Right atrium auricular region (tissue), 2 donors: ENCODE data around the gene CACNB4. TPM values are rescaled to one million over a fixed set of nuclear protein-coding genes. Genes with fewer than 3 reads are reported as not detected.

Source experiments
- DNase-seq: peaks from one replicate; pipeline ENCODE4 v3.0.0-alpha.2; 2019; ENCODE audit warnings: low spot score
- H3K27ac ChIP-seq, 2 donors: fragments of 200-600 bp; sonication (generic); 1 replicate in 1 of 2; 2 replicates in 1 of 2; pipeline ENCODE4 v1.5.1; 2016 to 2019
- H3K27me3 ChIP-seq, 2 donors: fragments of 200-600 bp; sonication (generic); one replicate each; pipeline versions ENCODE4 v1.5.1 to v1.6.0; 2017 to 2019
- H3K36me3 ChIP-seq: fragments of 200-600 bp; sonication (generic); one replicate; pipeline ENCODE4 v1.5.1; 2016
- H3K4me1 ChIP-seq, 2 donors: fragments of 200-600 bp; sonication (generic); one replicate each; pipeline versions ENCODE4 v1.5.1 to v1.6.0; 2017 to 2019
- H3K4me3 ChIP-seq, 2 donors: fragments of 200-600 bp; sonication (generic); 1 replicate in 1 of 2; 2 replicates in 1 of 2; pipeline ENCODE4 v1.5.1; 2017 to 2019; ENCODE audit warnings: mild to moderate bottlenecking in 1 of 2, moderate library complexity in 1 of 2
- H3K9me3 ChIP-seq, 2 donors: fragments of 200-600 bp; sonication (generic); one replicate each; pipeline ENCODE4 v1.5.1; 2019
- CTCF ChIP-seq, 2 donors: fragments of 200-600 bp; sonication (generic); IDR thresholded peaks; one replicate each; pipeline ENCODE4 v1.5.1; 2019; ENCODE audit warnings: antibody characterized with exemption in 2 of 2
- total RNA-seq, 2 donors: library from RNA; depleted of rRNA; stranded (reverse); fragments of >200 nt; gene quantifications; one replicate each; pipeline ENCODE4 v1.1.0, GENCODE V29; 2016

Gene CACNB4
- total RNA-seq, 2 donors from 2014 or later: 0.37 to 0.90 TPM

GRCh38 chr2:152058655-152059054, 40.2 kb downstream of the CACNB4 start:
- DNase-seq: no peak
- TF ChIP-seq CTCF (IDR thresholded peaks at IDR 0.05): no peak
- Histone ChIP-seq H3K4me1 (peaks cover 0 to 6% of the 10 kb centered on the region in 2 donors), H3K4me3 (no peak overlapping the region), H3K9me3 (no peaks in the 10 kb centered on the region), H3K27ac (no peak overlapping the region), H3K27me3 (no peaks in the 10 kb centered on the region), H3K36me3 (no peaks in the 10 kb centered on the region)

GRCh38 chr2:152056418-152056817, 42.4 kb downstream of the CACNB4 start:
- no peak for TF ChIP-seq CTCF (IDR thresholded peaks at IDR 0.05)

GRCh38 chr2:152055366-152056108, 43.3 kb downstream of the CACNB4 start:
- no peak for DNase-seq
- no peak overlapping the region for H3K27ac ChIP-seq
- H3K4me1 ChIP-seq: no peaks in the 10 kb centered on the region
- H3K36me3 ChIP-seq: no peaks in the 10 kb centered on the region
- no peaks in the 10 kb centered on the region for H3K27me3 ChIP-seq
- H3K4me3 ChIP-seq: no peak overlapping the region
- H3K9me3 ChIP-seq: no peaks in the 10 kb centered on the region
- TF ChIP-seq CTCF (IDR thresholded peaks at IDR 0.05): no peak

More at GRCh38 chr2:152056418-152056817, 42.4 kb downstream of the CACNB4 start:
- no peaks in the 10 kb centered on the region for H3K36me3 ChIP-seq
- no peaks in the 10 kb centered on the region for H3K9me3 ChIP-seq
- H3K27me3 ChIP-seq: no peaks in the 10 kb centered on the region
- no peak overlapping the region for H3K27ac ChIP-seq
- H3K4me1 ChIP-seq: no peaks in the 10 kb centered on the region
- DNase-seq: no peak
- no peak overlapping the region for H3K4me3 ChIP-seq

- Histone ChIP-seq H3K27ac (no peak overlapping the region), H3K36me3 (no peaks in the 10 kb centered on the region), H3K9me3 (no peaks in the 10 kb centered on the region), H3K27me3 (no peaks in the 10 kb centered on the region), H3K4me1 (no peaks in the 10 kb centered on the region), H3K4me3 (no peak overlapping the region)
- no peak for DNase-seq
- no peak for TF ChIP-seq CTCF (IDR thresholded peaks at IDR 0.05)
Measured at GRCh38 chr2:152054593-152054992, 44.3 kb downstream of the CACNB4 start.

GRCh38 chr2:152051436-152051835, 47.4 kb downstream of the CACNB4 start:
- H3K36me3 ChIP-seq: no peaks in the 10 kb centered on the region
- no peak overlapping the region for H3K27ac ChIP-seq
- no peaks in the 10 kb centered on the region for H3K27me3 ChIP-seq
- H3K9me3 ChIP-seq: no peaks in the 10 kb centered on the region
- TF ChIP-seq CTCF (IDR thresholded peaks at IDR 0.05): no peak
- H3K4me3 ChIP-seq: no peak overlapping the region
- no peak for DNase-seq
- no peaks in the 10 kb centered on the region for H3K4me1 ChIP-seq

GRCh38 chr2:152050915-152051314, 47.9 kb downstream of the CACNB4 start:
- Histone ChIP-seq H3K27ac (no peak overlapping the region), H3K36me3 (no peaks in the 10 kb centered on the region), H3K9me3 (no peaks in the 10 kb centered on the region), H3K27me3 (no peaks in the 10 kb centered on the region), H3K4me1 (no peaks in the 10 kb centered on the region), H3K4me3 (no peak overlapping the region)
- no peak for DNase-seq
- no peak for TF ChIP-seq CTCF (IDR thresholded peaks at IDR 0.05)
